ENCODE data around the gene ZCCHC10.

DNA sequence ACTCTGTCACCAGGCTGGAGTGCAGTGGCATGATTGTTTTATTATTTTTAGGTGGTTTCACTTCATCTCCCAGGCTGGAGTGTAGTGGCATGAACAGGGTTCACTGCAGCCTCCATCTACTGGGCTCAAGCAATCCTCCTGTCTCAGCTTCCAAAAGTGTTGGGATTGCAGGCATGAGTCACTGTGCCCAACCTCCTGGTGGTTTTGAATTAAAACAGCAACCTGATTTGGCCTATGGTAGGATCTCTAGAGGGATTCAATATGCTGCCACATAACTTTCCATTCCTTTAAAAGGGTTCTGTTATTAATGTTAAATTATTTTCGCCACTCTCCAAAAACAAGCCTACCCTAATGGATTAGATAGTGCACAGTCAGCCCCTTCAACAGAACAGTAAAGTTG, 15.6 kb upstream of the ZCCHC10 start:
- TF ChIP-seq, protein P1, sequence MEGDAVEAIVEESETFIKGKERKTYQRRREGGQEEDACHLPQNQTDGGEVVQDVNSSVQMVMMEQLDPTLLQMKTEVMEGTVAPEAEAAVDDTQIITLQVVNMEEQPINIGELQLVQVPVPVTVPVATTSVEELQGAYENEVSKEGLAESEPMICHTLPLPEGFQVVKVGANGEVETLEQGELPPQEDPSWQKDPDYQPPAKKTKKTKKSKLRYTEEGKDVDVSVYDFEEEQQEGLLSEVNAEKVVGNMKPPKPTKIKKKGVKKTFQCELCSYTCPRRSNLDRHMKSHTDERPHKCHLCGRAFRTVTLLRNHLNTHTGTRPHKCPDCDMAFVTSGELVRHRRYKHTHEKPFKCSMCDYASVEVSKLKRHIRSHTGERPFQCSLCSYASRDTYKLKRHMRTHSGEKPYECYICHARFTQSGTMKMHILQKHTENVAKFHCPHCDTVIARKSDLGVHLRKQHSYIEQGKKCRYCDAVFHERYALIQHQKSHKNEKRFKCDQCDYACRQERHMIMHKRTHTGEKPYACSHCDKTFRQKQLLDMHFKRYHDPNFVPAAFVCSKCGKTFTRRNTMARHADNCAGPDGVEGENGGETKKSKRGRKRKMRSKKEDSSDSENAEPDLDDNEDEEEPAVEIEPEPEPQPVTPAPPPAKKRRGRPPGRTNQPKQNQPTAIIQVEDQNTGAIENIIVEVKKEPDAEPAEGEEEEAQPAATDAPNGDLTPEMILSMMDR (IDR thresholded peaks at IDR 0.05; ENCODE audit: extremely low read depth in 1 of 2, insufficient read depth in 1 of 2, low read depth in 1 of 2, low read length in 2 of 2), result no peak
- TF ChIP-seq POLR2A (IDR thresholded peaks at IDR 0.05; ENCODE audit: low read depth, low read length), result no peak

Data from endothelial cell of umbilical vein (primary cell).